ENCODE measurements around the gene ERC2. TPM values are rescaled to one million over a fixed set of nuclear protein-coding genes. Genes with fewer than 3 reads are reported as not detected.

The ERC2 gene
- total and polyA plus RNA-seq, 2 of the 8 experiments (the other 6 are each of a cell fraction or from before 2014, with no cell fraction given), result 16.4 to 22.8 TPM

DNA sequence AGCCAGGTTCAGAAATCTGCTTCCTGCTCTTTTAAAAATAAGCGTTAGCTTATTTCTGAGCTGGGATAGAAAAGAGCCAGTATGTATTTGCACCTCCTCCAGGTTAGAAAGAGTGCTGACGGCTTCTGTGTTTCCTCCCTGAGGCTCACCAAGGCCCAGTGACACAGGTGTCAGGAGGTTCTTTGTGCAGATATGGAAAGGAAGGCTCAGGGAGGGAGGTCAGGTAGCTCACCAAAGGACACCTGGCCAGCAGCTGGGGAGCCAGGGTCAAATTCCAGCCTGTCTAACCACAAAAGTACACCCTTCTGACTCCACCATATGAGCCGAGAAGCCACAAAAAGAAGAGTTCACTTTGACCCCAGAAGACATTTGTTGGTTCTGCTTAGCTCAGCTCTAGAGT, 780.1 kb downstream of the ERC2 start:
- H2AFZ ChIP-seq (ENCODE audit: low read length), result no peak overlapping the region
- H3K9me3 ChIP-seq (ENCODE audit: insufficient read depth in 2 of 2, low read depth in 1 of 2, low read length in 1 of 2), result no peaks in the 10 kb centered on the region
- TF ChIP-seq SIRT6 (IDR thresholded peaks at IDR 0.05; ENCODE audit: low read length) (no peak), SIN3A (conservative IDR thresholded peaks at IDR 0.05 in 1 of 2, IDR thresholded peaks at IDR 0.05 in 1 of 2; ENCODE audit: low read depth in 1 of 2, low read length in 2 of 2) (no peak), CBX8 (IDR thresholded peaks at IDR 0.05; ENCODE audit: borderline replicate concordance, low read depth, low read length) (no peak), POU5F1 (IDR thresholded peaks at IDR 0.05; ENCODE audit: low read depth, low read length) (no peak), TEAD4 (IDR thresholded peaks at IDR 0.05; ENCODE audit: low read depth, low read length) (no peak), TAF7 (optimal IDR thresholded peaks at IDR 0.05; ENCODE audit: borderline replicate concordance, low read depth, low read length) (no peak), HDAC2 (IDR thresholded peaks at IDR 0.05; ENCODE audit: borderline replicate concordance in 1 of 2, low read depth in 2 of 2, low read length in 2 of 2) (no peak), GTF2F1 (IDR thresholded peaks at IDR 0.05; ENCODE audit: borderline replicate concordance, low read depth, low read length) (no peak)
- TF ChIP-seq, protein P1, sequence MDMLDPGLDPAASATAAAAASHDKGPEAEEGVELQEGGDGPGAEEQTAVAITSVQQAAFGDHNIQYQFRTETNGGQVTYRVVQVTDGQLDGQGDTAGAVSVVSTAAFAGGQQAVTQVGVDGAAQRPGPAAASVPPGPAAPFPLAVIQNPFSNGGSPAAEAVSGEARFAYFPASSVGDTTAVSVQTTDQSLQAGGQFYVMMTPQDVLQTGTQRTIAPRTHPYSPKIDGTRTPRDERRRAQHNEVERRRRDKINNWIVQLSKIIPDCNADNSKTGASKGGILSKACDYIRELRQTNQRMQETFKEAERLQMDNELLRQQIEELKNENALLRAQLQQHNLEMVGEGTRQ (IDR thresholded peaks at IDR 0.05; ENCODE audit: low read length), result no peak
- H3K56ac ChIP-seq (replicated peaks; ENCODE audit: insufficient read length, low read depth, low read length), result no peak overlapping the region
- no peak overlapping the region for H3K14ac ChIP-seq (ENCODE audit: insufficient read length)
- H2BK5ac ChIP-seq (ENCODE audit: low read depth, low read length), result no peak overlapping the region
- 96% methylated on average over 3 of the region's 3 CpGs; no CpG with 5 or more reads in 1 of the 2 experiments for WGBS, 2 experiments (ENCODE audit: extremely low coverage in 1 of 2, insufficient coverage in 1 of 2, insufficient read length in 1 of 2, insufficient replicate concordance in 2 of 2, low coverage in 1 of 2, low lambda C conversion rate in 2 of 2, missing lambda C conversion rate in 1 of 2)
- H3K27ac ChIP-seq (ENCODE audit: low read depth, low read length), result no peak overlapping the region
- CTCF ChIA-PET (ENCODE audit: partially characterized antibody), result interaction anchor here (0.9 to 1.5 kb wide), 6 partner anchors 10 to 133 kb away, joined by 3 to 5 read pairs (median 4); no protein-coding TSS in a partner anchor
- no peak overlapping the region for H3K4me2 ChIP-seq (ENCODE audit: insufficient read depth in 1 of 2, low read depth in 2 of 2, low read length in 2 of 2)
- DNase-seq (ENCODE audit: low read depth in 1 of 2, low spot score in 2 of 2), result no peak
- no peak overlapping the region for H4K91ac ChIP-seq (replicated peaks; ENCODE audit: insufficient read length, low read length)
- H3K36me3 ChIP-seq (ENCODE audit: control insufficient read depth in 2 of 4, insufficient read depth in 4 of 4, low read length in 3 of 4), result no peaks in the 10 kb centered on the region
- no peaks in the 10 kb centered on the region for H3K27me3 ChIP-seq (replicated peaks in 1 of 4; ENCODE audit: control insufficient read depth in 3 of 4, extremely low read depth in 1 of 4, insufficient read depth in 3 of 4, low read length in 3 of 4)
- no peak overlapping the region for H2BK120ac ChIP-seq (replicated peaks; ENCODE audit: low read depth, low read length)
- no peak overlapping the region for H4K8ac ChIP-seq (ENCODE audit: extremely low read depth, insufficient read depth, low read length)
- no peak overlapping the region for H3K9ac ChIP-seq (replicated peaks in 1 of 4; ENCODE audit: extremely low read depth in 1 of 4, low read depth in 3 of 4, low read length in 3 of 4)
- no peak overlapping the region for H3K23ac ChIP-seq (ENCODE audit: insufficient read length)
- no peak overlapping the region for H3K4me3 ChIP-seq (ENCODE audit: extremely low read depth in 1 of 4, insufficient read depth in 2 of 4, low read depth in 3 of 4, low read length in 4 of 4)
- no peak overlapping the region for H2AK5ac ChIP-seq (ENCODE audit: low read depth, low read length)
- no peak overlapping the region for H2BK12ac ChIP-seq (ENCODE audit: low read depth, low read length)
- no peaks in the 10 kb centered on the region for H3K79me2 ChIP-seq (ENCODE audit: control insufficient read depth in 1 of 2, insufficient read depth in 2 of 2, low read length in 2 of 2)
- no peaks in the 10 kb centered on the region for H3K79me1 ChIP-seq (ENCODE audit: low read depth, low read length)
- peaks cover 0 to 17% (median 10%) of the 10 kb centered on the region in 4 experiments for H3K4me1 ChIP-seq (replicated peaks in 1 of 4; ENCODE audit: control insufficient read depth in 3 of 4, insufficient read depth in 4 of 4, low read length in 3 of 4)
- H3K18ac ChIP-seq (ENCODE audit: extremely low read depth, low read length), result no peak overlapping the region
- no peaks in the 10 kb centered on the region for H4K20me1 ChIP-seq (replicated peaks in 1 of 2; ENCODE audit: control insufficient read depth in 1 of 2, insufficient read depth in 2 of 2, low read length in 2 of 2)
- H3K4ac ChIP-seq (replicated peaks; ENCODE audit: insufficient read length, low read depth, low read length), result no peak overlapping the region
- FAIRE-seq, result no peak
- no peak overlapping the region for H2BK15ac ChIP-seq (ENCODE audit: low read length)
- no peaks in the 10 kb centered on the region for H3K23me2 ChIP-seq (ENCODE audit: low read depth, low read length)
- H4K5ac ChIP-seq (ENCODE audit: insufficient read length, low read depth, low read length), result no peak overlapping the region
- POLR2A ChIA-PET (ENCODE audit: partially characterized antibody), result interaction anchor here (0.9 kb wide), 1 partner anchor 13 kb away, joined by 3 read pairs; no protein-coding TSS in a partner anchor
- no peak overlapping the region for H2BK20ac ChIP-seq (ENCODE audit: low read length)

Measured in H1 (cell line).